ENCODE measurements around the gene PDGFB. TPM values are rescaled to one million over a fixed set of nuclear protein-coding genes. Genes with fewer than 3 reads are reported as not detected.

PDGFB gene
- total RNA-seq, 3 donors from 2014 or later (not counting 1 experiment from before 2014, with no cell fraction given), result 0.28 to 1.2 (median 0.31) TPM

- H3K4me1 Mint-ChIP-seq, result peaks cover 20 to 24% of the 10 kb centered on the region in 2 donors
- ATAC-seq (peak; percentile 68 to 95 (median 93)), DNase-seq (peak in 1 of 2 donors; percentile 66)
- no peak overlapping the region for H3K4me3 ChIP-seq (ENCODE audit: low read length)
- peak overlapping the region; percentile 49 for H3K4me3 Mint-ChIP-seq
- WGBS (ENCODE audit: insufficient coverage), result 33% methylated on average over 15 of the region's 15 CpGs
- intact Hi-C loops (cut with micrococcal nuclease), result no loop called here
- no peak overlapping the region for H3K27ac ChIP-seq (ENCODE audit: low read length)
- H3K4me1 ChIP-seq (ENCODE audit: control insufficient read depth, insufficient read depth, low read length), result peaks cover 31% of the 10 kb centered on the region
- H3K36me3 Mint-ChIP-seq, result no peaks in the 10 kb centered on the region
- peak overlapping the region; percentile 26 to 85 for H3K27ac Mint-ChIP-seq
- no peaks in the 10 kb centered on the region for H3K36me3 ChIP-seq (ENCODE audit: control insufficient read depth, insufficient read depth, low read length)
- no peak for TF ChIP-seq CTCF (IDR thresholded peaks at IDR 0.05)
- H3K27me3 Mint-ChIP-seq (ENCODE audit: low read depth in 2 of 2), result peaks cover 30 to 34% of the 10 kb centered on the region in 2 donors
- H3K9me3 ChIP-seq (ENCODE audit: control insufficient read depth, insufficient read depth, low read length), result no peaks in the 10 kb centered on the region
- no peaks in the 10 kb centered on the region for H3K9me3 Mint-ChIP-seq
- peaks cover 11% of the 10 kb centered on the region for H3K27me3 ChIP-seq (ENCODE audit: control insufficient read depth, insufficient read depth, low read length)
Observed at GRCh38 chr22:39254789-39255298, 10.1 kb upstream of the PDGFB start.

GRCh38 chr22:39254122-39254521, 9.3 kb upstream of the PDGFB start:
- Histone ChIP-seq H3K9me3 (ENCODE audit: control insufficient read depth, insufficient read depth, low read length) (no peaks in the 10 kb centered on the region), H3K4me1 (ENCODE audit: control insufficient read depth, insufficient read depth, low read length) (peaks cover 31% of the 10 kb centered on the region), H3K4me3 (ENCODE audit: low read length) (no peak overlapping the region), H3K27me3 (ENCODE audit: control insufficient read depth, insufficient read depth, low read length) (peaks cover 16% of the 10 kb centered on the region), H3K36me3 (ENCODE audit: control insufficient read depth, insufficient read depth, low read length) (no peaks in the 10 kb centered on the region), H3K27ac (ENCODE audit: low read length) (no peak overlapping the region)
- no peak for TF ChIP-seq CTCF (IDR thresholded peaks at IDR 0.05)
- ATAC-seq (no peak), DNase-seq (no peak)
- H3K4me1 Mint-ChIP-seq, result peaks cover 20 to 24% of the 10 kb centered on the region in 2 donors
- no peaks in the 10 kb centered on the region for H3K9me3 Mint-ChIP-seq
- H3K36me3 Mint-ChIP-seq, result no peaks in the 10 kb centered on the region
- WGBS (ENCODE audit: insufficient coverage), result 88% methylated on average over 14 of the region's 14 CpGs
- H3K27ac Mint-ChIP-seq, result no peak overlapping the region
- intact Hi-C loops (cut with micrococcal nuclease), result no loop called here
- H3K27me3 Mint-ChIP-seq (ENCODE audit: low read depth in 2 of 2), result peaks cover 37 to 41% of the 10 kb centered on the region in 2 donors
- H3K4me3 Mint-ChIP-seq, result no peak overlapping the region

- Mint-ChIP-seq H3K9me3 (no peaks in the 10 kb centered on the region), H3K27ac (peak overlapping the region in 1 of 2 donors; percentile 25), H3K36me3 (no peaks in the 10 kb centered on the region), H3K27me3 (ENCODE audit: low read depth in 2 of 2) (peaks cover 37 to 44% of the 10 kb centered on the region in 2 donors), H3K4me1 (peaks cover 20 to 24% of the 10 kb centered on the region in 2 donors), H3K4me3 (no peak overlapping the region)
- no peaks in the 10 kb centered on the region for H3K9me3 ChIP-seq (ENCODE audit: control insufficient read depth, insufficient read depth, low read length)
- TF ChIP-seq CTCF (IDR thresholded peaks at IDR 0.05), result no peak
- H3K27me3 ChIP-seq (ENCODE audit: control insufficient read depth, insufficient read depth, low read length), result peaks cover 22% of the 10 kb centered on the region
- ATAC-seq, result peak in 1 of 3 donors; percentile 32
- H3K27ac ChIP-seq (ENCODE audit: low read length), result no peak overlapping the region
- H3K4me3 ChIP-seq (ENCODE audit: low read length), result no peak overlapping the region
- peak in 1 of 2 donors; percentile 37 for DNase-seq
- no peaks in the 10 kb centered on the region for H3K36me3 ChIP-seq (ENCODE audit: control insufficient read depth, insufficient read depth, low read length)
- peaks cover 31% of the 10 kb centered on the region for H3K4me1 ChIP-seq (ENCODE audit: control insufficient read depth, insufficient read depth, low read length)
- WGBS (ENCODE audit: insufficient coverage), result 14% methylated on average over 14 of the region's 19 CpGs
- intact Hi-C loops (cut with micrococcal nuclease), result no loop called here
Observed at GRCh38 chr22:39253435-39254070, 8.8 kb upstream of the PDGFB start.
